Posterior vena cava (tissue), 2 donors: ENCODE results near the gene AK8. TPM values are rescaled to one million over a fixed set of nuclear protein-coding genes. Genes with fewer than 3 reads are reported as not detected.
"Not testable (repeated sequence)": the region's sequence is repeated elsewhere in the genome, so short reads cannot be mapped to it uniquely, and the experiment has no call there.

Experiments
- DNase-seq: peaks from one replicate; pipeline ENCODE4 v3.0.0-alpha.2; 2020; ENCODE audit warnings: low spot score
- intact Hi-C, 2 donors: fragments of 100-400 bp; cut with DNase I; formaldehyde crosslinking; loops; one replicate each; pipeline versions ENCODE4 v1.14.1 to v1.14.2; 2022 to 2023
- total RNA-seq, 2 donors: library from RNA; stranded (reverse); fragmentation: NEBNext Ultra II Directional; extraction: Animal tissue kit (Norgen Biotek cat#: 25700); gene quantifications; one replicate each; pipeline ENCODE4 v1.2.1, GENCODE V29; 2021
- donor health status: DM: yes; HTN: yes; CAD: no.
- donor health status: DM: yes; HTN: yes; CAD: no.

The AK8 gene
- total RNA-seq, 2 donors from 2014 or later: 0.24 to 1.3 TPM

DNA sequence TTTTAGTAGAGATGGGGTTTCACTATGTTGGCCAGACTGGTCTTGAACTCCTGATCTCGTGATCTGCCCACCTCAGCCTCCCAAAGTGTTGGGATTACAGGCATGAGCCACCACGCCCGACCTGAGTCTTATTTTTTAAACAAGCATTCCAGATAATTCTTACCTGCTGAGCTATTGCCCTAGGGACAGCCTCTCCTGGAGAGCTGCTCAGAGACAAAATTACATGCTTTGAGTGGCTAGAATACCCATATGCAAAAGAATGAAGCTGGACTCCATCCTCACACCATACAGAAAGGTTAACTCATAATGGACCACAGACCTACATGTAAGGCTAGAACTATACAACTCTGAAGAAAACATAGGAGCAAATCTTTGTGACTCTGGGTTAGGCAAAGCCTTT lies 166.2 kb downstream of the AK8 start:
- DNase-seq: no peak
- intact Hi-C loops: no loop called here

DNA sequence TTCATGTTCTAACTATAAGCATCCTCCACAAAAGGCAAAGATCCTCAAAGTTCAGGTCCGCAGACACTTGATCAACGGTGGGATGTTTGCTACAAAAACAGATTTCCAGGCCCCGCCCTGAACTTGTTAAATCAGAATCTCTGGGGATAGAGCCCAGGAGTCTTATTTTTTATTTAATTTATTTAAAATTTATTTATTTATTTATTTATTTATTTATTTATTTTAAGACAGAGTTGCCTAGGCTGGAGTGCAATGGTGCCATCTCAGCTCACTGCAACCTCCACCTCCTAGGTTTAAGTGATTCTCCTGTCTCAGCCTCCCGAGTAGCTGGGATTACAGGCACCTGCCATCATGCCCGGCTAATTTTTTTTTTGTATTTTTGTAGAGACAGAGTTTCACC lies 166.9 kb downstream of the AK8 start:
- intact Hi-C loops, DNase-seq: not testable (repeated sequence)

DNA sequence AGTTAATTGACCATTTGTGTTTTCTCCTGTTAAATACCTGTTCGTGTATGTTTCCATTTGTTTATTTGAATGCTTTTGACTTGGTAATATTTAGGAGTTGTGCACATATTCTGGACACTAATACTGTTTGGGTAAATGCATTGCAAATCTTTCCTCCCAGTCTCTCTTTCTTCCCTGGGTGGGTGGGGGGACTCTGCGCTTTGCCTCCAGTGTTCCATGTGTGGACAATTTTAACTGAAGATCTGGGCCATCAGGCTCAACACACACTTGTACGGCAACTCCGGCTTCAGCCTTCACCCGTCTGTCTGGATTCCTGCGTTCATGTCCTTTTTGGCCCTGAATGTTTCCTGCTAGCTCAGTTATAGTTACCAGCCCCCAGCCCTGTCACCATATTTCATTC lies 167.8 kb downstream of the AK8 start:
- intact Hi-C loops: no loop called here
- DNase-seq: no peak

DNA sequence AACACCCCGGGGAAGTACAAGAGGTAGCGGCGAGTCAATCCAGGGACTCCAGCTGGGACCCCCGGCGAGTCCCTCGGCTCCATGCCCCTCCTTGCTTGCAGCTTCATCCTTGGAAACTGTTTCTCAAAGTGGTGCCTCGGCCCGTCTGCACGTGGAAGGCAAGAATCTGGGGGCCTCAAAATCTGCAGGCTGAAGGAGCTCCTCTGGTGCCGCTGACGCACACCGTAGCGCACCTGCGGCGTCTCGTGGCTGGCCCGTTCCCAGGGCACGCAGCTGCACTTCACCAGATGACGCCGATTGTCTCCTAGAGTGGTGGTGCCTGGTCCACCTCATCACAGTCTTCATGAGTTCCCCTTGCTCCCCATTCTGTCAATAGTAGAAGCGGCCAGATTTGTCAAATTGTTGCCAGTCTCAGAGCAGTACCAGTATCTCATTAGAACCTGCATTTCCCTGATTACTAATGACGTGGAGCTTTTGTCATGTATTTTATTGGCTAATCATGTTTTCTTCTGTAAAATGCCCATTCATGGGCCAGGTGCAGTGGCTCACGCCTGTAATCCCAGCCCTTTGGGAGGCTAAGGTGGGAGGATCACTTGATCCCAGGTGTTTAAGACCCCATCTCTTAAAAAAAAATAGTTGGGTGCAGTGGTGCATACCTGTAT lies 169.2 kb downstream of the AK8 start:
- intact Hi-C loops: no loop called here

DNA sequence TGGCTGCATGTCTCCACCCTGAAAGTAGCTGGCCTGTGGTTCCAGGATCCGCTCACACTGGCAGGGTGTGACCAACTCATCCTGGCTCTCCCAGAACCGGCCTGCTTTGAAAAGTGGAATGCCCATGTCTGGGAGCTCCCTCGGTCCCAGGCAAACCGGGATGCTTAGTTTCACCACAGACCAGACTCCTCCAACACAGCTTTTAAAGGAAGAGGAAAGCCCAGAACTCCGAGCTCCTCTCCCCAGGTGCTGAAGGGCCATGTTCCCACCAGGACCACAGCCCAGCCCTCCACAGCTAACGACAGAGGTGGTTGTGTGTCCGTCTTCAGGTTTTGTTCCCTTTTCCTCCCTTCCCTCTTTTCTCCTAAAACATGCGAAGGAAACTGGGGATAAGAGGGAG lies 169.8 kb downstream of the AK8 start:
- no peak for DNase-seq
- intact Hi-C loops: no loop called here

More for the DNA sequence above, 169.2 kb downstream of the AK8 start:
- no peak for DNase-seq

DNA sequence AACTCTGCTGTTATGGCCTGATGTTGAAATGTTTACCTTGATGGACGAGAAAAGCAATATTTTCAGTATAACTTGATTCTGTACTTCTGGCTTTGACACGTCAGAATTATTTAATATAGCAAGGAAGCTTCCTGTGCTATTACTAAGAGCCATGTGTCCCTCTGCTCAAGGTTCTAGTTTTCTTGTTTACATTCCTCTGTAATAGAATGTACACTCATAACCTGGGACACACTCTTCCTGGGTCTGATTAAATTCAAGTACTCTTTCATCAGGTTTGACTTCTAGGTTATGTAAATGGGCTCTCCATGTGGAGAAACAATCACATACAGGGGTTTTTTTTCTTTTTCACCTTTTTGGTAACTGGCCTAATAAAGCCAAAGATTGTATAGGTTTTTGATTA lies 174.7 kb downstream of the AK8 start:
- intact Hi-C loops: no loop called here
- no peak for DNase-seq

DNA sequence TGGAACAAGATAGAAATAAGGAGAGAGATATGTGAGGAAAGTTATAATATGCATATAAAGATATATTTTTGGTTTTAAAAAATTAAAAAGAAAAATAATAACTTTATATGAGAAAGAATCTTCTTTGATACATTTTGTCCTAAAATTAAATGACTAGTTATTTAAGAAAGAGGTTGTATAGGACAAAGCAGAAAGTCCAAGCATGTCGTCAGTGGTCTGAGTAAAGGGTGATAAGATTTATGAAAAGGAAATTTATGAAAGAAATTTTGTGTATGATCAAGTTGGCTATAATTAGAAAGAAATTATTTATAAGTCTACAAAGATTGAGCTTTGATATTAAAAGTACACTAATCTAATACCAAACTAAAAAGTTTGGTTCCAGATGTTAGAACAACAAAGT lies 175.8 kb downstream of the AK8 start:
- DNase-seq: no peak
- intact Hi-C loops: no loop called here

DNA sequence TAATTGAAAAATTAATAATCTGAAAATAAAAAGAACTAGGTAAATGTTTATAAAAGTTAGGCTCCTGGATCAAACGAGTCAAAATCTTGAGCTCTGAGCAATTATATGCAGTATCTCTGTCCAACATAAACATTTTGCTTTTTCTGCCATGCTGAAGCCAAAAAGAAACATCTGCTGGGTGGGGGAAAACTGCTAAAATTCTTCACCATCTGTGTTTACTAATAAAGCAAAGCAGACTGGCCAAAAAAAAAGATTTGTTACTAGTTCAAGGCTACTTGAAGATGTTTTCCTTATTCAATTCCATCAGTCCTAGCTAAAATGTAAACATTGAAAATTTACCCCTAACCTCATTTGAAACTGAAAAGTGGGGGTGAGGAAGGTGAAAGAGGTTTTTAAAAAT lies 178.1 kb downstream of the AK8 start:
- no peak for DNase-seq
- intact Hi-C loops: no loop called here

DNA sequence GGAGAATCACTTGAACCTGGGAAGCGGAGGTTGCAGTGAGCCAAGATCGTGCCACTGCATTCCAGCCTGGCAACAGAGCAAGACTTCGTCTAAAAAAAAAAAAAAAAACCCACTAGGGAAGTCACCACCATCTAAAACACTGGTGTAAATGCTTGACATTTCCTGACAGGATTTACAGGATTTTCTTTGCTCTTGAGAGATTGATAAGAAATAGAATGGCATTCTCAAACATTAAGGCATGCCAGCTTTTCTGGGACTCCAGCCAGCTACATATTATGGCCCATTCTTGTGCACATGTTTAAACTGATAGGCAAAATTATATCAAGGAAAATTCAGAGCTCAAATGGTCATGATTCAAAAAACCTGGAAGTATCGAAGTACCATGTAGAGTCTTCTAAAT lies 179.1 kb downstream of the AK8 start:
- DNase-seq: no peak
- intact Hi-C loops: no loop called here

DNA sequence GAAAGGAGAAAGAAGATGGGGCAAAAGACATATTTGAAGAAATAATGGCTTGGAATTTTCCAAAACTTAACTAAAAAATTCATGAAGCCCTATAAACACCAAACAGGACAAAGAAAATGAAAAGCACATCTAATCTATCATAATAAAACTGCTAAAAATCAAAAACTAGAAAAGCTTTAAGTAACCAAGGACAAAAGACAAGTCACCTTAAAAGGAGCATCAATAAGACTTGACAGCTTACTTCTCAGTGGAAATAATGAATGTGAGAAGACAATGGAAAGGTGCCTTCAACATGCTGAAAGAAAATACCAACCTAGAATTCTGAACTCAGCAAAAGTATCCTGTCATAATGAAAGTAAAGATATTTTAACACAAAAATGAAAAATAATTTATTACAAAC lies 180.9 kb downstream of the AK8 start:
- no peak for DNase-seq
- intact Hi-C loops: no loop called here

DNA sequence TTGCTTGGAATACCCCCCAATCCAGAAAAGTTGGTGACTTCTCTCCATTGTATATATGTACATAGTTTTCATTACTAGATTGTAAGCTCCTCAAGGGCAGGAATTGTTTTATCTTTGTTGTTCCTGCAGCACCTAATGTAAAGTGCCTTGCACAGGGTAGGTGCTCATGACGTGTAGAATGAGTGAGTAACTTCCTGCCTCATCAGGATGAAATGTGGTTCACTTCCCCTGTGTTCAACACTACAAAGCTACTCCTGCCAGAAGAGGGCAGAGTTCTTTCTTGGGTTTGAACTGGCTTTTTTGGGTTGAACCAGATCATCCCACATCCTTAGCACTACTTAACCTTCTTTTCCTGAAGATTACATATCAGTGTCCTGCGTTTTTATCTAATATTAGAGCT lies 183.9 kb downstream of the AK8 start:
- intact Hi-C loops: no loop called here
- DNase-seq: no peak

DNA sequence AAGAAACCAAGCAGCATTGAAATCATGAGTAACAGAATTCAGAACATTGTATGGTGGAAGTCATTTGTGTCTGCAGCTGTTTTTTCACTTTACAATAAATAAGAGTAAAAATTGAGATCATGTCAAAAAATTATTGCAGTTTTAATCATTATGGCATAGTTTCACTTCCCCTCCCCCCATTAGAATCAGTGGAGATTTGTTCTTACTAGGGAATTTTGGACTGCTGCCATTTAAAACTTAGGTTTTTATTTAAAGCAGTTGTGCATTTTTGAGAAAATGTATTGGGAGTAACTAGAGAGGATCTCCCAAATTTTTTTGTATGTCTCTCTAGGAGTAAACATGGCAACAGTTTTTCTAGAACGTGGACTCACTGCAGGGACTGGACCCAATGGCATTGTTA lies 187.4 kb downstream of the AK8 start:
- DNase-seq: no peak
- intact Hi-C loops: no loop called here

DNA sequence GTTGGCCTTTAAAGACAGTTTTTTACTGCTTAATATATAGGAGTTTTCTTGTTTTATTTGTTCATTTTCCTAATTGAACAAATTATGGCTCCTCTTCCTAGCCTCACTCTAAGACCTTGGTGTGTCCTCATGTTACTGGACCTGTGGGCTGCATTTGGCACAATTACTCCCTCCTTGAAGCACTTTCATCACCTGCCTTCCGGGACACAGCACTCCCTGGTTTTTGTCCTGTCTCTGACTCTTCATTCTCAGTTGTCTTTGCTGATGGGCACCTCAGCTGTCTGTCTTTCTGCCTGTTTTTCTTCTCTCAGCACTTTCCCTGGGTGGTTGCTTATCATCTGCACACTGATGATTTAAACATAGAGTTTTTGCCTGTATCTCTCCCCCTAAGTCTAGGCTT lies 194.2 kb downstream of the AK8 start:
- DNase-seq: no peak
- intact Hi-C loops: no loop called here

DNA sequence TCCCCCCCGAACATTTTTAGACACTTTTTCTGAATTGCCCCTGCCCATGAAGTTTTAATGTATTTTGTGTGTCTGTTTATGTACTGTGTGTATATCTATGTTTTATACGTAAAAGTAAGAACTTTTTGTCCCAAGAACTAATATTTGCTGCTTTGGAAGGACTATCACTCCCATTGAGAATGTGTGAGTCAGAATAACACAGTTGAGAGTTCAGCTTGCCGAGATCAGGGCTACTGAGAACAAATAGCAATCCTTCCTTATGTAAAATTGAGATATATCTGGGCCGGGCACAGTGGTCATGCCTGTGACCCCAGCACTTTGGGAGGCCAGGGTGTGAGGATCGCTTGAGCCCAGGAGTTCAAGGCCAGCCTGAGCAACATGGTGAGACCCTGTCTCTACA lies 196.5 kb downstream of the AK8 start:
- intact Hi-C loops: no loop called here
- no peak for DNase-seq

DNA sequence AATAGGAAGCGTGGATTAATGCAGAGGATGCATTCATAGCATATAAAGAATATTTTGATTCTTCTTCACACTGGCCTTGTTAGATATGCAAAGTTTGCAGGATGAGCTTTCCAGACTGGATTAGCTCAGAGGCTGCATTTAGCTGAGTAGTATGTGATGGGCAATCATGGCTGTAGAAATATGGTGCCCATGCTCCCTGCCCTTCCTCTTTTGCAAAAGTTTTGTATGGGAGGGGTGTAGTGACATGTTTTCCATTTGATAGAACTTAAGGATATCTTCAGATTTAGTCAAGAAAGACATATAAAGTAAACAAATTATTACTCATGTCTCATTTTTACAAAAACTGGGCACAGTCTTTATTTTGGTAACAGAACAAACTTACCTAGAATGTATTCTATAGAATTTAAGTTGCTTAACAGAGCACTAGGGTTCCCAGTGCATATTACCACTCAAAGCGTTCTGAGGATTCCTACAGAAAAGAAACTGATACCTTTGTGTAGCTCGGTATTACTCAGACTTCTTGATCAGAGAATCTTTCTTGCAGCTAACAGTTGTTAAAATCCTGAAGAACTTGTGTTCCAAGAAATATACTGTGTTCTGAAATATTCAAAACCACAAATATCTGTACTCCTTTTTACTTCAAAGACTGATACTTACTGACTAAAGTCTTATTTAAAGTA lies 198.0 kb downstream of the AK8 start:
- intact Hi-C loops: loop anchor here in 1 of 2 donors (10.0 kb wide), 1 partner anchor 115 kb away; no protein-coding TSS in a partner anchor
- no peak for DNase-seq

DNA sequence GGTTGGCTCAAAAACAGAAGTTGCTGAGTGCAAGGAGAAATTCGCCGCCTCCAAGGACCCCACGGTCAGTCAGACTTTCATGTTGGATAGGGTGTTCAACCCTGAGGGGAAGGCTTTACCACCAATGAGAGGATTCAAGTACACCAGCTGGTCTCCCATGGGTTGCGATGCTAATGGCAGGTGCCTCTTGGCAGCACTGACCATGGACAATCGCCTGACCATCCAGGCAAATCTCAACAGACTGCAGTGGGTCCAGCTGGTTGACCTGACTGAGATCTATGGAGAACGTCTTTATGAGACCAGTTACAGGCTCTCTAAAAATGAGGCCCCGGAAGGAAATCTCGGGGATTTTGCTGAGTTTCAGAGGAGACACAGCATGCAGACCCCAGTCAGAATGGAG lies 200.1 kb downstream of the AK8 start:
- DNase-seq: no peak
- intact Hi-C loops: loop anchor here in 1 of 2 donors (10.0 kb wide), 1 partner anchor 117 kb away; no protein-coding TSS in a partner anchor

Other genes with a start within 250 kb of the AK8 start
- gene DDX31, start 208.3 kb downstream of the AK8 start, total RNA-seq: 1 to 10 TPM; 6.8 to 6.9 TPM
- 1 to 10 TPM; 9.1 to 9.5 TPM for gene GTF3C4, start 207.8 kb downstream of the AK8 start, total RNA-seq
- gene SPACA9, start 614 bp upstream of the AK8 start, total RNA-seq: 1 to 10 TPM; 2.7 to 3.7 TPM
- gene TSC1, start 66.3 kb upstream of the AK8 start, total RNA-seq: 10 to 100 TPM; 32.5 to 33.5 TPM
- gene GFI1B, start 100.4 kb upstream of the AK8 start, total RNA-seq: not detected
- gene GTF3C5, start 152.7 kb upstream of the AK8 start, total RNA-seq: 10 to 100 TPM; 25.9 to 27.9 TPM
- 1 to 10 TPM in 1 of 2 donors, under 1 TPM in 1; 0.51 to 2.8 TPM for gene CEL, start 183.7 kb upstream of the AK8 start, total RNA-seq
- gene RALGDS, start 243.0 kb upstream of the AK8 start, total RNA-seq: 10 to 100 TPM; 27.6 to 28.3 TPM